Kidney epithelial cell (primary cell): ENCODE data around the gene PIK3AP1. TPM values are rescaled to one million over a fixed set of nuclear protein-coding genes. Genes with fewer than 3 reads are reported as not detected.

ENCODE experiments used
- DNase-seq: peaks from one replicate; pipeline ENCODE4 v3.0.0-alpha.2; 2010; ENCODE audit warnings: low read depth
- H3K27me3 ChIP-seq: 2 replicates; pipeline ENCODE4 v1.6.0; 2011; ENCODE audit warnings: low read length; ENCODE audit not compliant: control insufficient read depth, insufficient read depth
- H3K36me3 ChIP-seq: 2 replicates; pipeline ENCODE4 v1.5.1; 2011; ENCODE audit warnings: low read length; ENCODE audit not compliant: control insufficient read depth, insufficient read depth
- H3K4me3 ChIP-seq: 2 replicates; pipeline ENCODE4 v1.5.1; 2011; ENCODE audit warnings: low read depth, mild to moderate bottlenecking, control low read depth, low read length
- total RNA-seq: library from RNA; depleted of rRNA; stranded (reverse); fragments of >200 nt; gene quantifications from 2 replicates; pipeline ENCODE4 v1.2.3, GENCODE V29; 2015
- TF ChIP-seq, protein P1 (sequence below): IDR thresholded peaks from 2 replicates; pipeline ENCODE4 v1.5.1; 2011; ENCODE audit warnings: mild to moderate bottlenecking, moderate library complexity, low read length, control low read depth, inconsistent platforms; ENCODE audit not compliant: insufficient read depth, poor library complexity, severe bottlenecking

PIK3AP1 gene, protein sequence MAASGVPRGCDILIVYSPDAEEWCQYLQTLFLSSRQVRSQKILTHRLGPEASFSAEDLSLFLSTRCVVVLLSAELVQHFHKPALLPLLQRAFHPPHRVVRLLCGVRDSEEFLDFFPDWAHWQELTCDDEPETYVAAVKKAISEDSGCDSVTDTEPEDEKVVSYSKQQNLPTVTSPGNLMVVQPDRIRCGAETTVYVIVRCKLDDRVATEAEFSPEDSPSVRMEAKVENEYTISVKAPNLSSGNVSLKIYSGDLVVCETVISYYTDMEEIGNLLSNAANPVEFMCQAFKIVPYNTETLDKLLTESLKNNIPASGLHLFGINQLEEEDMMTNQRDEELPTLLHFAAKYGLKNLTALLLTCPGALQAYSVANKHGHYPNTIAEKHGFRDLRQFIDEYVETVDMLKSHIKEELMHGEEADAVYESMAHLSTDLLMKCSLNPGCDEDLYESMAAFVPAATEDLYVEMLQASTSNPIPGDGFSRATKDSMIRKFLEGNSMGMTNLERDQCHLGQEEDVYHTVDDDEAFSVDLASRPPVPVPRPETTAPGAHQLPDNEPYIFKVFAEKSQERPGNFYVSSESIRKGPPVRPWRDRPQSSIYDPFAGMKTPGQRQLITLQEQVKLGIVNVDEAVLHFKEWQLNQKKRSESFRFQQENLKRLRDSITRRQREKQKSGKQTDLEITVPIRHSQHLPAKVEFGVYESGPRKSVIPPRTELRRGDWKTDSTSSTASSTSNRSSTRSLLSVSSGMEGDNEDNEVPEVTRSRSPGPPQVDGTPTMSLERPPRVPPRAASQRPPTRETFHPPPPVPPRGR
- 8.9 and 10.5 TPM in 2 replicates for total RNA-seq

DNA sequence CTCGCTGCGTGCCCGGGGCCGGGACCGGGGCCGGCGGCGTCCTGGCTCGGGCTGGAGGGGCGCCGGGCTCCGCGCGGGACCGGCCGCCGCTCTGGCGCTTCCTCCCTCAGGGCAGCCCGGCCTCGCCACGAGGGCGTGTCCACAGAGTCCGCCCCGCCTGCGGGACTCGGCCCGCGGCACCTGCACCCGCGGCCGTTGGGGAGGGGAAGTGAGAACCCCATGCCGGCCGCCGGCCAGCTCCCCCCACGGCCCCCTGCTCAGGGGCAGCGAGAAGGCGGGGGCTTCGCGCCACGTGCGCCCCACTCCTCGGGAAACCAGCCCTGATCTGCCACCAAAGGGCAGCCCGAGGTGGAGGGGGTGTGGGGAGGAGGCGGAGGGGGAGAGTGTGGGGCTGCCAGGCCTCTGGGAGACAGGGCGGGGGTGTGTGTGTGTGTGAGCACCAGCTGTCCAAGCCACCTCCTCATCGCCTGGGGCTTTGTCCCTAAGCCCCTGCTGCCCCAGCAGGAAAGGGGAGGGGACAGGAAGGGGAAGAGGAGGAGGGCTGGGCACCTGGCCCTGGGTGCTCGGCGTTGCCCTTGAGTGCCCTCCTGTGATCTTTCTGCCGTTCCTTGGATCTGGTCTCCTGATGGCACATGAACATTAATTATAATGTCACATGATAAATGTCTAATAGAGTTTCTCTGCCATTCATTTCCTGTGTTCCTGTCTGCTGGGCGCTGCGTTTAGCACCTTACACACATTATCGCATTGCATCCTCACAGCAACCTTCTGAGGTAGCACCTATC is at the start of gene PIK3AP1:
Gene PIK3AP1, minus strand, starts transcription at position 93 of the 785 bp plus-strand sequence. CDS start 120 bp downstream, outside the sequence.
- Histone ChIP-seq H3K36me3 (no peaks in the 10 kb centered on the region), H3K4me3 (peak within 1 kb of the TSS; percentile 67), H3K27me3 (no peaks in the 10 kb centered on the region)
- TF ChIP-seq, protein P1, sequence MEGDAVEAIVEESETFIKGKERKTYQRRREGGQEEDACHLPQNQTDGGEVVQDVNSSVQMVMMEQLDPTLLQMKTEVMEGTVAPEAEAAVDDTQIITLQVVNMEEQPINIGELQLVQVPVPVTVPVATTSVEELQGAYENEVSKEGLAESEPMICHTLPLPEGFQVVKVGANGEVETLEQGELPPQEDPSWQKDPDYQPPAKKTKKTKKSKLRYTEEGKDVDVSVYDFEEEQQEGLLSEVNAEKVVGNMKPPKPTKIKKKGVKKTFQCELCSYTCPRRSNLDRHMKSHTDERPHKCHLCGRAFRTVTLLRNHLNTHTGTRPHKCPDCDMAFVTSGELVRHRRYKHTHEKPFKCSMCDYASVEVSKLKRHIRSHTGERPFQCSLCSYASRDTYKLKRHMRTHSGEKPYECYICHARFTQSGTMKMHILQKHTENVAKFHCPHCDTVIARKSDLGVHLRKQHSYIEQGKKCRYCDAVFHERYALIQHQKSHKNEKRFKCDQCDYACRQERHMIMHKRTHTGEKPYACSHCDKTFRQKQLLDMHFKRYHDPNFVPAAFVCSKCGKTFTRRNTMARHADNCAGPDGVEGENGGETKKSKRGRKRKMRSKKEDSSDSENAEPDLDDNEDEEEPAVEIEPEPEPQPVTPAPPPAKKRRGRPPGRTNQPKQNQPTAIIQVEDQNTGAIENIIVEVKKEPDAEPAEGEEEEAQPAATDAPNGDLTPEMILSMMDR, result no peak
- DNase-seq, result no peak

DNA sequence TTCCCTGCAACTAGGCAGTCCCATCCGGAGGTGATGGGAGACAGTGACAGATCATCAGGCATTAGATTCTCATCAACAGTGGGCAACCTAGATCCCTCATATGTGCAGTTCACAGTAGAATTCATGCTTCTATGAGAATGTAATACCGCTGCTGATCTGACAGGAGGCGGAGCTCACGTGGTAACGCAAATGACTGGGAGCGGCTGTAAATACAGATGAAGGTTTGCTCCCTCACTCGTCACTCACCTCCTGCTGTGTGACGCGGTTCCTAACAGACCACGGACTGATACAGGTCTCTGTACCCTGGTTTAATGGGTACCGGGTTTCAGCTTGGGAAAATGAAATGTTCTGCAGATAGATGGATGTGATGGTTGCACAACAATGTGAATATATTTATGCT is 47.8 kb upstream of the PIK3AP1 start:
- H3K36me3 ChIP-seq, result no peaks in the 10 kb centered on the region
- H3K4me3 ChIP-seq, result no peak overlapping the region
- no peaks in the 10 kb centered on the region for H3K27me3 ChIP-seq
- TF ChIP-seq, protein P1, result no peak
- no peak for DNase-seq

DNA sequence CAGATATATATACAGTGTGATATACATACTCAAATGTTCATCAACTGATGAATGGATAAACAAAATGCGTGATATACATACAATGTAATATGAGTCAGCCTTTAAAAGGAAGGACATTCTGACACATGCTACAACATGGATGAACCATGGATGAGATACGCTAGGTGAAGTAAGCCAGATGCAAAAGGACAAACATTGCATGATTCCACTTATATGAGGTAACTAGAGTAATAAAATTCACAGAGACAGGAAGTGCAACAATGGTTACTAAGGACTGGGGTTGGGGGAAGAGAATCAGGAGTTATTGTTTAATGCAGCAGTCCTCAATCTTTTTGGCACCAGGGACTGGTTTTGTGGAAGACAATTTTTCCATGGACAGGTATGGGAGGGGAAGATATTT is 47.3 kb upstream of the PIK3AP1 start:
- Histone ChIP-seq H3K36me3 (no peaks in the 10 kb centered on the region), H3K27me3 (no peaks in the 10 kb centered on the region), H3K4me3 (no peak overlapping the region)
- TF ChIP-seq, protein P1, result no peak
- no peak for DNase-seq

- Histone ChIP-seq H3K27me3 (no peaks in the 10 kb centered on the region), H3K4me3 (no peak overlapping the region), H3K36me3 (no peaks in the 10 kb centered on the region)
- peak; percentile 18 for DNase-seq
- TF ChIP-seq, protein P1, result peak; percentile 87
These were observed 45.3 kb upstream of the PIK3AP1 start for GRCh38 chr10:96765406-96766240.

- no peaks in the 10 kb centered on the region for H3K36me3 ChIP-seq
- TF ChIP-seq, protein P1, result no peak
These were observed 44.2 kb upstream of the PIK3AP1 start for GRCh38 chr10:96764425-96765060.

More at GRCh38 chr10:96764425-96765060, 44.2 kb upstream of the PIK3AP1 start:
- no peaks in the 10 kb centered on the region for H3K27me3 ChIP-seq
- no peak overlapping the region for H3K4me3 ChIP-seq
- no peak for DNase-seq
